ENCODE measurements around the gene FRZB. TPM values are rescaled to one million over a fixed set of nuclear protein-coding genes. Genes with fewer than 3 reads are reported as not detected.

FRZB gene
- polyA plus RNA-seq (2011; rRNA removed), result 2.0 and 2.5 TPM in 2 replicates
- 0.32 and 0.56 TPM in 2 replicates for polyA minus RNA-seq (2011; rRNA and poly(A)+ RNA removed)

GRCh38 chr2:182866461-182867406, at the start of gene FRZB:
TSS of gene FRZB (minus strand) at chr2:182866637. CDS start at chr2:182866552, 85 bp downstream.
- DNase-seq (ENCODE audit: low read depth, low spot score), result peak; percentile 26
- H3K4me3 ChIP-seq (ENCODE audit: low read depth, low read length), result peak within 1 kb of the TSS; percentile 59
- peaks cover 5% of the 10 kb centered on the region for H3K27me3 ChIP-seq (ENCODE audit: control insufficient read depth, insufficient read depth, low read length)
- no peak for TF ChIP-seq CTCF (IDR thresholded peaks at IDR 0.05; ENCODE audit: low read depth, low read length)
- H3K9me3 ChIP-seq (ENCODE audit: control insufficient read depth, insufficient read depth, low read length), result no peaks in the 10 kb centered on the region; the same call in 1 of the 2 replicates
- ChIA-PET POLR2A (interaction anchor here (0.8 kb wide), 1 partner anchor 168 kb away, joined by 3 read pairs; no protein-coding TSS in a partner anchor), CTCF (interaction anchor here (0.6 to 1.2 kb wide), 5 partner anchors 21 to 115 kb away, joined by 3 to 7 read pairs (median 4); no protein-coding TSS in a partner anchor)
- peak within 1 kb of the TSS; percentile 4 for H3K27ac ChIP-seq (ENCODE audit: low read depth, low read length)

GRCh38 chr2:182915369-182916326, 49.2 kb upstream of the FRZB start:
- DNase-seq (ENCODE audit: low read depth, low spot score), result peak; percentile 59
- H3K9me3 ChIP-seq (ENCODE audit: control insufficient read depth, insufficient read depth, low read length), result no peaks in the 10 kb centered on the region
- CTCF ChIA-PET, result interaction anchor here (0.6 to 2.2 kb wide), 6 partner anchors 15 to 216 kb away, joined by 3 to 9 read pairs (median 4); no protein-coding TSS in a partner anchor
- TF ChIP-seq CTCF (IDR thresholded peaks at IDR 0.05; ENCODE audit: low read depth, low read length), result no peak
- H3K27ac ChIP-seq (ENCODE audit: low read depth, low read length), result peak overlapping the region; percentile 62
- H3K27me3 ChIP-seq (ENCODE audit: control insufficient read depth, insufficient read depth, low read length), result no peaks in the 10 kb centered on the region
- POLR2A ChIA-PET, result interaction anchor here (0.5 to 0.8 kb wide), 3 partner anchors 8 to 90 kb away, joined by 3 to 7 read pairs (median 4); no protein-coding TSS in a partner anchor
- H3K4me3 ChIP-seq (ENCODE audit: low read depth, low read length), result no peak overlapping the region

- no peak overlapping the region for H3K4me3 ChIP-seq (ENCODE audit: low read depth, low read length)
- no peak for DNase-seq (ENCODE audit: low read depth, low spot score)
- H3K27me3 ChIP-seq (ENCODE audit: control insufficient read depth, insufficient read depth, low read length), result no peaks in the 10 kb centered on the region
- no peaks in the 10 kb centered on the region for H3K9me3 ChIP-seq (ENCODE audit: control insufficient read depth, insufficient read depth, low read length)
- ChIA-PET POLR2A (interaction anchor here (0.6 to 0.8 kb wide), 2 partner anchors 9 to 47 kb away, joined by 3 to 7 read pairs; no protein-coding TSS in a partner anchor), CTCF (interaction anchor here (0.6 kb wide), 1 partner anchor 304 kb away, joined by 3 read pairs; no protein-coding TSS in a partner anchor)
- H3K27ac ChIP-seq (ENCODE audit: low read depth, low read length), result no peak overlapping the region
- TF ChIP-seq CTCF (IDR thresholded peaks at IDR 0.05; ENCODE audit: low read depth, low read length), result no peak
These were observed 48.4 kb upstream of the FRZB start for GRCh38 chr2:182914852-182915251.

GRCh38 chr2:182913064-182913463, 46.6 kb upstream of the FRZB start:
- no peak overlapping the region for H3K27ac ChIP-seq (ENCODE audit: low read depth, low read length)
- no peak for DNase-seq (ENCODE audit: low read depth, low spot score)
- no peak for TF ChIP-seq CTCF (IDR thresholded peaks at IDR 0.05; ENCODE audit: low read depth, low read length)
- ChIA-PET CTCF (no interaction called here), POLR2A (no interaction called here)
- H3K9me3 ChIP-seq (ENCODE audit: control insufficient read depth, insufficient read depth, low read length), result no peaks in the 10 kb centered on the region
- no peak overlapping the region for H3K4me3 ChIP-seq (ENCODE audit: low read depth, low read length)
- no peaks in the 10 kb centered on the region for H3K27me3 ChIP-seq (ENCODE audit: control insufficient read depth, insufficient read depth, low read length)

Data from AG04450 (cell line).